GM19463 (cell line): ENCODE results near the gene EFNA2.

Experiments
- ATAC-seq: cut with Tn5 transposase; IDR thresholded peaks from one replicate; pipeline ENCODE4 v1.9.1; 2021; ENCODE audit warnings: mild to moderate bottlenecking, moderate library complexity; ENCODE audit not compliant: unreplicated experiment

EFNA2 gene

DNA sequence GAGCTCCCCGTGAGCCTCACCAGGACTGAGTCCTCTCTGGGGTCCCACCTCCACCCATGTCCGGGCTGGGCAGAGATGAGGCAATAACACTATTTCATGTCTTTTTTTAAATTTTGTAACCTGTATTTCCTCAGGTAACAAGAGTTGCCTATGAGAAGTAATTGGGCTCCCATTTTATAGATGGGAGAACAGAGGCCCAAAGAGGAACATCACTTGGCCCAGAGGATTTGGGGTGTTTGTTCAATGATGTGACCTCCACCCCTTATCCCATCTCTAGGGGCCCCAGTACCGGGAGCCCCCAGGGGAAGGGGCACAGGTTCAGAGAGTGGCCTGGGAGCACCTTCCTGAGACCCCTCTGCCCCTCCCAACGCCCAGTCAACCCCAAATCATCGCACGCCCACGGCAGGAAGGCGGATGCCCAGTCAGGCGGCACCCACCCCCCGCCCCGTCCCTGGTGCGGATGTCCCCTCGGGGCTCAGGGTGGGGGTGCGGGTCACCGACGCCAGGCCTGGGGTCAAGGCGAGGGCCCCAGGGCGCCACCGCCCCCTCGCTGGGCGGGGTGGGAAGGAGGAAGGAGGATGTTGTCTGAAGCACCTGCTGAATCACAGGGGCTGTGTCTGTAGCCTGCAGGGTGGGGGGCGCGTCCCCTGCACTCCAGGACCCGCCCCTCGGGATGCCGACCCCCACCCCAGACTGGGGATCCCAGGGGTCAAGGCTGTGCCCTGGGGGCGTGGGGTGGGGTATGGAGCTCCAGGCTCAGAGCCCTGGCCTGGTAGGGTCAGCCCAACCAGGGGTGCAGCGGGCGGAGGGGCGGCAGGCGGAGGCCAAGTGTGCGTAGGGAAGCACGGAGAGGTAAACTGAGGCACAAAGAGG lies 25.6 kb upstream of the EFNA2 start:
- no peak for ATAC-seq

- ATAC-seq: peak; percentile 66
Measured at GRCh38 chr19:1260749-1261537, 24.7 kb upstream of the EFNA2 start.

DNA sequence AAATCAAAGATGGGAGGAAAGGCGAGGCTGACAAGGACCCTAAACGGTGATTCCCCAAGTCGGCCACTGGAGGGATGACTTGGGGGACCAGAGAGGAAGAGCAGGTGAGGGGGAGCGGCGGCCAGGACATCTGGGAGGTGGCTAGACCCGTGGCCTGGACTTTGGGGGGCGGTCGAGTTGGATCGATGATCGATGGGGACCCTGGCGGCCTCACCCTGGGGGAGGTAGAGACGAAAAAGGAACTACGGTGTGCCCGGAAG lies 24.2 kb upstream of the EFNA2 start:
- ATAC-seq: no peak

DNA sequence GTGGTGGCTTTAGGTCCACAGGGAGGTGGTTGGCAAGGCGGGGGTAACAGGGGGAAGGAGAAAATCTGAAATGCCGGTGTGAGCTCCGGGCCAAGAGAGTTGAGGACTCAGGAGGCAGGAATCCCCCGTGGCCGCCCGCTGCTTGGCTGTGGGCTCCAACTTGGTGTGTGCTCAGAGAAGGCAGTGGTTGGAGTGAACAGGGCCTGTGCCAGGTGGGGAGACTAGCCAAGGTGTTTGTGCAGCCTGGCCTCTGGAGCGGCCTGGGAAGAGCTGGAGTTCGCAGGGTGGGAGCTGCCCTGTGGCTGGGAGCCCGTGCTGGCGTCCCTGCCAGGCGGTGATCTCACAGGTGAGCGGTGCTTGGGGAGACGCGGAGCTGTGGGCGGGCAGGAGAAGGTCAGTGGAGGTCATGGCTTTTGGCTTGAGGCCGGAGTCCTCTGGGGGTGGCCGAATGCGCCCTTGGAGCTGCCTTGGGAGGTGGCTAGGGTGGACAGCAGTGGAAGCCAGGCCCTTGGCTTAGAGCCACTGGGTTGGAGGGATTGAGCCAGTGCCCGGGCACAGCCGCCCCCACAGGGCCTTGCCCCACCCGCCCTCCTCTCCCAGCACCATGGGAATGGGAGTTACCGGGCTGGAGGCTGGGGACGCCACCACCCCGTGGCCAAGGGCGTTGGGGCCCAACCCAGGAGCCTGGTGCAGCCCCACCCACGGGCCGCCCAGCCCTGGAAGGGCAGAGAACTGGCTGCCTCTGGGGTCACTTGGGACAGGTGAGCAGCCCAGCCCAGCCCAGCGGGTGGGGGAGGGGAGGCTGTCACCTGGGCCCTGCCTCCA lies 23.7 kb upstream of the EFNA2 start:
- ATAC-seq: no peak

DNA sequence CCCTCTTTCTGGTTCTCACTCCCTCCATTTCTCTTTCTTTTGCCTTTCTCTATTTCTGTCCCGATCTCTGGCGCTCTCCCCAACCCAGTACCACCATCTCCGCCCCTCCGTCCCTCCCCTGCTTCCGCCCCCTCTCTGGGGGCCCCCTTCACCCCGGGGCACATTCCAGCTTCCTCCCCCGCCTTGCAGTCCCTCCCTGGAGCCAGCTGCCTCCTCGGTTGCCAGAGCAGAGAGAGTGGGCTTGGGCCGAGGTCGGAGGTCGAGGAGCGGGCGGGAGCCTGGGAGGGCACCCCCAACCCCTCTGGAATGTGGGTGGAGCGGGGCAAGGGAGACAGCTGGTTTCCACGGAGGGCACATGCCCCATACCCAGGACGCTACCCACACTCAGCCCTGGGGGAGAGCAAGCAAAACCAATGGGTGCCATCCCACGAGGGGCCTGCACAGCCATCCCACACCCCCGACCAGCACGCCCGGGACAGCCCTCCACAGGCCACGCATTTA lies 23.0 kb upstream of the EFNA2 start:
- ATAC-seq: no peak

DNA sequence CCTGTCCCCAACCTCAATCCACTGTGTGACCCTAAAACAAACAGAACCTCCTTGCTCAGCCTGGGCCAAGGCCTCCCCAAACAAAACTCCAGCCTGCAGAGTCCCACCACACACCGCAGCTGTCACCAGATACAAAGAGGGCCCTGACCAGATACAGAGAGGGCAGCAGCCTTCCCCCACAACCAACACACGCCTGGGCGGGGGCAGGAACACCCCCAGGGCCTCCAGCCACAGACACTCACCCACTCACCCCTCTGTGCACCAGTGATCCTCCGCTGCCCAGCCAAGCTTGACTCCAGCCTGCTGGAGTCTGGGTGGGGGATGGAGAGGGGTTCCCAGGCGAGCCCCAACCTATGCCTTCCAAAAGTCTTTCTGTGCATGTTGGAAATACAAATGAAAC lies 22.5 kb upstream of the EFNA2 start:
- no peak for ATAC-seq

- no peak for ATAC-seq
Measured at GRCh38 chr19:1264801-1265614, 20.7 kb upstream of the EFNA2 start.

DNA sequence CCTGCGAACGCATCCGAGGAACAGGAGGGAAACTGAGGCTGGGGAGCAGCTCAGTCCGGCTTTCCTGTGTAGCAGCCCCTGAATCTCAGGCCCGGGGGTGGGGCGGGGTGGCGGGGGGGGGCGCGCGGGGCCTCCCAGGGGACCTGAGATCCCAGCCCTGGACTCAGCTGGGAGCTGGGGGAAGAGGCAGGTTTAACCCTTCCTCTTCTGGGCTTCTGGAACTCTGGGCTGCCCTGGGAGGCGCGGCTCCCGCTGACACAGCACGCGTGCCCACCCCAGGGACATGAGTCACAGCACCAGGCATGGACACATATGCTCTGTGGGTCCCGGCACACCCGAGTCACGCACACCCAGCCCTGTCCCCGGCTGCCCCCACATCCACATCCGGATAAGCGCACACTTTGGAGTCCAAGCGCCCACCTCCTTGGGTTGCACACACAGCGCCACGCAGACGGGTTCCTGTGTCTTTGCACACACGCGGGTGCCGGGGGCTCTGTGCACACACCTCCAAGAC lies 20.0 kb upstream of the EFNA2 start:
- no peak for ATAC-seq

DNA sequence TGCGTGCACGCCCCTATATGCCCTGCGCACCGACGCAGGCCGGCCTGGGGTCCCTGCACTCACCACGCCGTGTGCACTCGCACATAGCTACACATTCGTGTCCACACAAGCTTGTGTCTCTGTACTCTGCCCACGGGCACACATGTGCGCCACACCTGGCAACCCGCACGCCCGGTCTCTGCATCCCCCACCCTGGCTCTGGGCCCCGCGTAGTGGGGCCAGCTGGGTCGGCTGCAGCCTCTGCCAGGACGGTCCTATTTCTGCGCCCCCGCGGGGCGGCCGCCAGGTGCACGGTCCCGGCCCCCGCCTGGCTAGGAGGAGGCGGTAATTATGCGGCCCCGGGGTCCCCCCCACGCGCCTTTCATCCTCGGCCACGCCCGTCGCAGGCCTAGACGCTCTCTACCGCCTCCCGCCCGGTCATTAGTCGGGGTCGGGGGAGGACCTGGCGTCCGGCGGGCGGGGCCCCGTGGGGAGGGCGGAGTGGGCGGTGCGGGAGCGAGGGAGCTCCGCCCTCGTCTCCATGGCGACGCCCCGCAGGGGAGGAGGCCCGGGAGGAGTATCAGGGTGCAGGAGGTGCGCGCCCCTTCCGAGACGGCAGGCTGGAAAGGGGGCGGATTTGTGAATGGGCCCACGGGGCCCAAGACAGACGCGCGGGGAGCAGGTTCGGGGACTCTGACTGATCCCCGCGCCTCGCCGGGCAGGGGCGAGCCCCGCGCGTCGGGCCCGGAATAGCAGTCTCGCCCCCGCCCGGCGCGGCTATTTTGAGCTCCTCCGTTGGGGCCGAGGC lies 19.4 kb upstream of the EFNA2 start:
- peak; percentile 24 for ATAC-seq

DNA sequence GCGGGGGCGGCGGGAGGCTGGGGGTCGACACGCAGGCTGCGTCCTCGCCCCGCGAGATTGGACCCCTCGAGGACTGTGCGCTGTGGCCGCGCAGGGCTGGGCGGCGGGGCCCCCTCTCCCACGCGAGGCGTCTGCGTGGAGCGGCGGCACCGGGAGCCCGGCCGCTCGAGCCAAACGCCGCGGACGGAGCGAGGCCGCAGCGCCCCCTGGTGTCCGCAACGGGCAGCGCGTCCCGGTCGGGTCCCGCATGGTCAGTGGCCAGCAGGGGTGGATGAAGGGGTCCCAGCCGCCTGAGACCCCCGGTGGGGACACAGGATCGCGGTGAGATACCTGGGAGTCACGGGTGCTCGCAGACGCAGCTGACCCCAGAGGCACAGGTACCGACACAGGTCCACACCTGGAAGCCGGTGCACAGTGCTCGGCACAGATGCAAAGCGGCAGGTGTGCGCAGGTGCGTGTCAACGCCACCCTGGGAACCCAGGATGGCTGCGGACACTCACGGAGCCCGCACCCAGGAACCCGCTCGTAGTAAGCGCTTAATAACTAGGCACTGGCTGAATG lies 18.7 kb upstream of the EFNA2 start:
- ATAC-seq: peak; percentile 11

DNA sequence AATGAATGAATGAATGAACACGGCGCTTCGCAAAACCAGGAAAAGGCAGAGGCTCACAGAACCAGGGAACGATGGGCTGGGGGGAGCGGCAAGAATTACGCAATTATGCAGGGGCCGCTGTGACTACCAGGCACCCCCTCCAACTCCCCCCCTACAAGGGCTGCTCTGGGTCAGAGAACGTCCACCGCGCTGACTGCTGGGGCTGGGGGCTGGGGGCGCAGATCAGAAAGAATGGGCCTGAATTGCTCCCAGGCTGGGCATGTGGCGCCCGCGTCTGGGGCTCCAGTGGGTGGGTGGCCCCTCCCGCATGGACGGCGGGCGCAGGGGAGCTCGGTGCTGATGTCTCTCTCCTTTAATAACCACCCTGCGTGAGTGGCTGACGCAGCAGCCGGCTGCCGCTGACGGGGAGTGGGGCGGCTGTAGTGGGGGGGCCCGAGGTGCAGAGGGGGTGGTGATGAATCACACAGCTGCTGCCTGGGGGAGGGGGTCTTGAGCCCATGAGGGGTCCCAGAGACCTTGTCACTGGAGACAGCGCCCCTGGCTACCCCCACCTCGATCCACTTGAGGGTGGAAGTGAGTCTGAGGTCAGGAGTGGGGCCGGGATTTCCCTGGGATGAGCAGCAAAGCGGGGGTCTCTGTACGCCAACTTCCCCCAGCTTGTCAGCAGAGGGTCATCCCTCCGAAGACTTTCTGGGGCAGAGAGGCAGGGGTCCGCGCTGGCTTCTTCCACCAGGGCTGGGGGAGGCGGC lies 18.0 kb upstream of the EFNA2 start:
- ATAC-seq: no peak

- ATAC-seq: no peak
Measured at GRCh38 chr19:1268226-1269064, 17.2 kb upstream of the EFNA2 start.

DNA sequence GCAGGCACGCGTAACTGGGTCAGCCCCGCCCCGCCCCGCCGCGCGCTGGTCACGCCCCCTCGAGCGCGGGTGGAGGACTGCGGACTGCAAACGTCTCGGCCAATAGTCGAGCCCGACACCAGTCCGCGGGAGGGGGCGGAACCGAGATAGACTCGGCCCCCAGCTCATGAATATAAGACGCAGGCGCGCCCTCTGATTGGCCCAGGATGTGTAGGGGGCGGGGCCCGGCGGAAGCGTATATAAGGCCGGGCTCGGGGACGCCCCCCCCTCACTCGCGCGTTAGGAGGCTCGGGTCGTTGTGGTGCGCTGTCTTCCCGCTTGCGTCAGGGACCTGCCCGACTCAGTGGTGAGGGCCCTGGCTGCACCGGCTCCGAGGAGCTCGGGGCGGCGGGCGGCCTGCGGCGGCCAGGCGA lies 16.6 kb upstream of the EFNA2 start, which contains the start of gene CIRBP:
Gene CIRBP (plus strand): TSS at position 268 of the 413 bp plus-strand sequence. CDS start 1,602 bp downstream, outside the sequence.
- peak; percentile 61 for ATAC-seq

- ATAC-seq: peak; percentile 22
Measured at GRCh38 chr19:1269478-1270212, 16.0 kb upstream of the EFNA2 start.

GRCh38 chr19:1270213-1270853 lies 15.3 kb upstream of the EFNA2 start:
- no peak for ATAC-seq

GRCh38 chr19:1270854-1271527 lies 14.7 kb upstream of the EFNA2 start:
- no peak for ATAC-seq
